Measurements from ENCODE around the gene CMKLR1. TPM values are rescaled to one million over a fixed set of nuclear protein-coding genes. Genes with fewer than 3 reads are reported as not detected.

Gene CMKLR1
- total and polyA plus RNA-seq, 2 donors from 2014 or later = 6.1 to 25.7 TPM

- peak overlapping the region; percentile 26 to 73 for H3K27ac ChIP-seq (ENCODE audit: low read depth in 2 of 2, low read length in 2 of 2)
- no peak for FAIRE-seq
- H3K4me1 ChIP-seq (ENCODE audit: control insufficient read depth in 2 of 3, insufficient read depth in 2 of 3, low read depth in 1 of 3, low read length in 3 of 3) = peaks cover 2 to 39% (median 18%) of the 10 kb centered on the region in 3 donors
- no peaks in the 10 kb centered on the region for H3K27me3 ChIP-seq (ENCODE audit: control insufficient read depth, insufficient read depth, low read length)
- H3K36me3 ChIP-seq (ENCODE audit: control insufficient read depth in 2 of 3, insufficient read depth in 3 of 3, low read length in 3 of 3) = no peaks in the 10 kb centered on the region
- peak; percentile 4 for TF ChIP-seq CTCF (IDR thresholded peaks at IDR 0.05; ENCODE audit: borderline replicate concordance, extremely low read depth, insufficient read depth)
- peak; percentile 58 to 90 (median 59) for DNase-seq
- H3K9me3 ChIP-seq (ENCODE audit: control insufficient read depth in 2 of 3, insufficient read depth in 1 of 3, low read length in 3 of 3) = no peaks in the 10 kb centered on the region
- no peak overlapping the region for H3K4me3 ChIP-seq (ENCODE audit: low read length in 3 of 3)
- H3K9ac ChIP-seq (ENCODE audit: low read length in 3 of 3) = no peak overlapping the region
- intact Hi-C loops (cut with DNase I) = no loop called here
These were observed 36.5 kb downstream of the CMKLR1 start for GRCh38 chr12:108302403-108303311.

DNA sequence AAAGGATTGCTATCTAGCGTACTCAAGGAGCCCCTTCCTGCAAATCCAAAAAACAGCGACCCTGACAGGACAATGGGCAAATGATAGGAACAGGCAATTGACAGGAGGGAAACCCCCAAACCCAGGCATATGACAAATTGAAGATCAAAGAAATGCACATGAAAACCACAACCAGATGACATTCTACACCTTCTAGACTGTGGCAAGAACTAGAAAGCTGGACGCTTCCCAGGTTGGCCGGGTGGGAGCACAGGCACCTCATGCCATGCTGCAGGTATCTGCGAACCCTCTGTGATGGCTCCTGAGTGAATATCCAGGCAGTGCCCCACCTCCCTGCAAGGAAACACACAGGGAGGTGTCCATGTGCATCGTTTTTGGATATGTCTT is 37.1 kb downstream of the CMKLR1 start:
- intact Hi-C loops (cut with DNase I) = no loop called here

DNA sequence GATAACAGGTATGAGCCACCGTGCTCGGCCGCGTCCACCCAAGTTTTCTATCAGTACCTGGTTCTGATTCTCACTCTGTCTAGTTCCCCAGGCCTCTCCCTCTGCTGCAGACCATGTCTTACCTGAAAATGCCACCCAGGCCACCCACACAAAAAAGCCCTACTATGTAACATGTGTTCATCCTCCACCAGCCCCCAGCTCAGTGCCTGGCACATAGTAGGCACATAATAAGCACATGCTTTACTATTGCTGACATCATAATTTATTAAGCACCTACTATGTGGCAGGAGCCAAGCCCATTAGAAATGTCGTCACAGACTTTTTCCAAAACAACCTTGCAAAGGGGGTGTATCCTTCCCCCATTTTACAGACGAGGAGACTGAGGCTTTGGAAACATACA is 37.8 kb downstream of the CMKLR1 start:
- TF ChIP-seq CTCF (IDR thresholded peaks at IDR 0.05; ENCODE audit: borderline replicate concordance, extremely low read depth, insufficient read depth) = no peak
- no peaks in the 10 kb centered on the region for H3K9me3 ChIP-seq (ENCODE audit: control insufficient read depth in 2 of 3, insufficient read depth in 1 of 3, low read length in 3 of 3)
- H3K4me1 ChIP-seq (ENCODE audit: control insufficient read depth in 2 of 3, insufficient read depth in 2 of 3, low read depth in 1 of 3, low read length in 3 of 3) = peaks cover 2 to 36% (median 18%) of the 10 kb centered on the region in 3 donors
- H3K9ac ChIP-seq (ENCODE audit: low read length in 3 of 3) = no peak overlapping the region
- intact Hi-C loops (cut with DNase I) = no loop called here
- no peaks in the 10 kb centered on the region for H3K36me3 ChIP-seq (ENCODE audit: control insufficient read depth in 2 of 3, insufficient read depth in 3 of 3, low read length in 3 of 3)
- FAIRE-seq = no peak
- peak in 1 of 5 donors; percentile 46 for DNase-seq
- H3K4me3 ChIP-seq (ENCODE audit: low read length in 3 of 3) = no peak overlapping the region
- H3K27me3 ChIP-seq (ENCODE audit: control insufficient read depth, insufficient read depth, low read length) = no peaks in the 10 kb centered on the region
- H3K27ac ChIP-seq (ENCODE audit: low read depth in 2 of 2, low read length in 2 of 2) = no peak overlapping the region

More for the DNA sequence above, 37.1 kb downstream of the CMKLR1 start:
- DNase-seq = peak in 1 of 5 donors; percentile 30
- FAIRE-seq = no peak
- no peaks in the 10 kb centered on the region for H3K9me3 ChIP-seq (ENCODE audit: control insufficient read depth in 2 of 3, insufficient read depth in 1 of 3, low read length in 3 of 3)
- H3K4me3 ChIP-seq (ENCODE audit: low read length in 3 of 3) = no peak overlapping the region
- H3K9ac ChIP-seq (ENCODE audit: low read length in 3 of 3) = no peak overlapping the region
- H3K27me3 ChIP-seq (ENCODE audit: control insufficient read depth, insufficient read depth, low read length) = no peaks in the 10 kb centered on the region
- peaks cover 2 to 39% (median 18%) of the 10 kb centered on the region in 3 donors for H3K4me1 ChIP-seq (ENCODE audit: control insufficient read depth in 2 of 3, insufficient read depth in 2 of 3, low read depth in 1 of 3, low read length in 3 of 3)
- H3K36me3 ChIP-seq (ENCODE audit: control insufficient read depth in 2 of 3, insufficient read depth in 3 of 3, low read length in 3 of 3) = no peaks in the 10 kb centered on the region
- TF ChIP-seq CTCF (IDR thresholded peaks at IDR 0.05; ENCODE audit: borderline replicate concordance, extremely low read depth, insufficient read depth) = no peak
- H3K27ac ChIP-seq (ENCODE audit: low read depth in 2 of 2, low read length in 2 of 2) = peak overlapping the region in 1 of 2 donors; percentile 14

Data from kidney (tissue), 14 donors.